Hindlimb muscle (tissue), 1 donor: Measurements from ENCODE around the gene NPAS3. TPM values are rescaled to one million over a fixed set of nuclear protein-coding genes. Genes with fewer than 3 reads are reported as not detected.
"Not testable (repeated sequence)": the region's sequence is repeated elsewhere in the genome, so short reads cannot be mapped to it uniquely, and the experiment has no call there.

Experiments
- DNase-seq: peaks from one replicate; pipeline ENCODE4 v3.0.0-alpha.2; 2013
- polyA plus RNA-seq: library from polyadenylated mRNA; unstranded; fragments of 120-200 nt; gene quantifications from one replicate; pipeline ENCODE4 v1.2.1, GENCODE V29; 2013; ENCODE audit not compliant: insufficient read length

Gene NPAS3
- polyA plus RNA-seq, 1 donor: 3.8 TPM

DNA sequence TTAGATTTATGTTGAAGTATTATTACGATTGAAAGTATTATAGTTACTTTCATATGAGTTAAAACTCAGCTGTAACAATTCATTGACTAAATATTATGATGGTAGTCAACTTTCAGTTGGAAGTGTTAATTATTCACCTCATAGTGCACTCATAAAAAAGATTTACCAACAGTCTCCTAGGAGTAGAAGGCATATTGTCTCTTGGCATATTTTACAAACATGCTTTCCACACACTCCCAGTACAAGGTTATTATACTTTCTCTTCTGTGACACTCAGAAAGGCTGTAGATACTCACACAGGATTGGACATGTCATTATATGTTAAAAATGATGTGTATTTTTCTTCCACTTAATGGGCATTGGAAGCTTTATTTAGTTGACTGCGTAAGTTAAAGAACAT, 147.1 kb downstream of the NPAS3 start:
- no peak for DNase-seq

DNA sequence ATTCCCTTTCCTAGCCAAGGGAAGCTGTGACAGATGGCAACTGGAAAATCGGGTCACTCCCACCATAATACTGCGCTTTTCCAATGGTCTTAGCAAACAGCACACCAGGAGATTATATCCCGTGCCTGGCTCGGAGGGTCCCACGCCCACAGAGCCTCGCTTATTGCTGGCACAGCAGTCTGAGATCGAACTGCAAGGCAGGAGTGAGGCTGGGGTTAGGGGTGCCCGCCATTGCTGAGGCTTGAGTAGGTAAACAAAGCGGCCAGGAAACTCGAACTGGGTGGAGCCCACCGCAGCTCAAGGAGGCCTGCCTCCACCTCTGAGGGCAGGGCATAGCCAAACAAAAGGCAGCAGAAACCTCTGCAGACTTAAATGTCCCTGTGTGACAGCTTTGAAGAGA, 149.6 kb downstream of the NPAS3 start:
- DNase-seq: not testable (repeated sequence)

DNA sequence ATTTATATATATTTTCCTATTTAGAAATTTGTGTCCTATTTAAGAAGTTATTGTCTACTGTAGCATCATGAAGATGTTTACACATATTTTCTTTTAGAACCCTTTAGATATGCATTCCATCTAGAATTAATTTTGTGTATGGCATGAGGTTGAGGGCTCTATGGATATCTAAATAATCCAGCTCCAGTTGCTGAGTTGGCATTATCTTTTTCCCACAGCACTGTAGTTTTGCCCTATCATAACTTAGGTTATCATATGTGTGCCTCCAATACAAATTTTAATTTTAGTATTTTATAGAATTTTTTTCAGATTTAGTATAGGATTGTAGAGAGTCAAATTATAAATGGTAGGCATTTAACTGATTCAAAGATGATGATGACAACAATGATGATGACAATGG, 159.3 kb downstream of the NPAS3 start:
- no peak for DNase-seq

DNA sequence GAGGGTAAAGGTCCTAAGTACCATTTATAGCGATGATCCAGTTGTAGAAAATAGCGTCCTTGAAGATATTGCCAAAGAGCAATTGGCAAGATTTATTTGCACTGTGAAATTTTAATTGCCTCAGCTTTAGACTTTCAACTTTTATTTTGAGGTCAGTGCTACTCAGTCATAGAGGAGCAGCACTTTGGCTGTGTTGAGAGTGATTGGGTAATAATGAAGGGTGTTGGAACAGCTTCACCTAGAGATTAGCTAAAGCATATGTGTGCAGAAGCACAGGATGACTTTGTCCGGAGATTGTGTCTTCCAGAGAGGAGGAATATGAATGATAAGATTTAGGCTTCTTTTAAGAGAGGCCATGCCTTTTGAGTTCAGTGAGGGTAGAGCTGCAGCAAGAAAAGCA, 164.8 kb downstream of the NPAS3 start:
- DNase-seq: no peak

DNA sequence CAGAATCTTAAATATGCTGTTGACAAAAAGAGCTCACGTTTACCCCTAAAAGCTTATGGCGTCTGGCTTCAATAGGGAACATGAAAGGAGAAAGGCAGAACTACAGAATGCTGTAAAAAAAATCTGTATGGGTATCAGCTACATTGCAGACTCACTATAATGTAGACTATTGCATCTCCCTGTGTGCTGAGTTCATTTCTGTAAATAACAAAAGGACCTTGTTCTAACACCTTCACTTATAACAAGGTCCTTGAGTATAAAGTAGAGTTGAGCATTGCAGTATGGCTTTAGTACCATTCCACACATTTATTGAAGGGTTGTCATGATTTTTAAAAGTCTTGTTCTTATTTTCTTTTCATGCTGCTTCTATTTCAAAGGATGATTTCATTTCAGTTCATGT, 165.3 kb downstream of the NPAS3 start:
- no peak for DNase-seq

DNA sequence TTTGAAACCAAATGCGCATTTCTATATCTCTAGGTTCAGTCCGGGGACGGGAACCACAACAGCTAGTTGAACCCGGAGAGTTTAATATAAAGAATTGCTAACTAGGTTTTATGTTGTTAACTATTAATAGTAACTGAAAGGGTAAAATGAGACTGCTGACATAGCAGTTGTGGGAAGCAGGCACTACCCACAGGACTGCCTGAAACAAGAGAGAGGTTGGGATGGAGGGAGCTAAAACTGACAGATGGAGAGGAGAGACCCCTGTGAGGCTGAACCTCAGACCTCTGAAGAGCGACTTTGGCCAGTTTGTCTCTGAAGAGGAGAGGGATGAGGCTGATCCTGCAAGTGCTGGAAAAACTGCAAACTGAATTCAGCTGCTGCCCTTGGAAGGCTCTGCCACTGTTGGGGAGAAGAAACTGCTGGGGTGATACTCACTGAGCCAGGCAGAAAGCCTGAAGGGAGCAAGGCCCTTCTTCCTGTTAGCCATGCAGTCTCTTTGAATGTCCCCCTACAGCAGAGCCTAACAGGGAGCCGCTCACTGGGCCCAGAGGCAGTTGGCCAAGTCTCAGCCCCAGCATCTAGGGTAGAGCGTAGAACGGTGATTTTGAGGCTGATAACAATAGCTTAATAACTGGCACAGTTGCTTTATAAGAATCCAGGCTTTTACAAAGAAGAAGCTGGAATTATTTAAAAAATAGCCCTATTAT, 172.2 kb downstream of the NPAS3 start:
- DNase-seq: no peak

DNA sequence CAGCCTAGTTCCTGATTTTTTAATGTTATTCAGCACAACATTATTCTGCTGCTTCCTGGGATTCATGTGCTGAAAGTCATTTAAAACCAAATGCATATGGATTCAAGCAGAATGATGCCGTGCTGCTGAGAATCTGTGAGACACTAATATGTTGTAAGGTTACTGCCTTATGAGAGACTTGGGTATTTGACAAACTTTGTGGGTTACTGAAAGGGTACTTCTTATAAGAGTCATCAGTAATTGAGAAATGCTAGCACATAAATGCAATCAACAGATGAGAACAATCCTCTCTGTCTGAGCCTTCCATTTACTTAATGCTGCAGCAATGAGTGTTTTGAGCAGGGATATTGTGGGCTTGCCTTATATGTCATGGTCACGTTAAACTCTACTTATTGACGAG, 175.7 kb downstream of the NPAS3 start:
- DNase-seq: no peak

DNA sequence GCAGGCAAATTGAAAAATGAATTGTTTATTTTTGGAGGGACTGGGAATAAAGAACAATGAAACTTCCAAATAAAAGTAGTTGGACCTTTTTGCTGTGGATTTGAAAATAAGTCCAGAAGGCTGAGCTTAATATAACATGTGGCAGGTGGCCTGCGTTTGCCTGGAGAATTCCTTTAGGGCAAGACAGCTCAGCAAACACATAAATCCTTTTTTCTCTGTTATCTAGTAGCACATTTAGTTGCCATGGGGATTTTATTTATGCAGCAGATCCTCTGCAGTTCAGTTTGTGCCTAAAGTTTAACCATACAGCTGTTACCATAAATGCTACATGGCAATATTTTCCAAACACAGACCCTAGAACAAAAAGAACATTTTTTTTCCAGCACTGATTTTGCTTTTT, 180.0 kb downstream of the NPAS3 start:
- peak; percentile 35 for DNase-seq

DNA sequence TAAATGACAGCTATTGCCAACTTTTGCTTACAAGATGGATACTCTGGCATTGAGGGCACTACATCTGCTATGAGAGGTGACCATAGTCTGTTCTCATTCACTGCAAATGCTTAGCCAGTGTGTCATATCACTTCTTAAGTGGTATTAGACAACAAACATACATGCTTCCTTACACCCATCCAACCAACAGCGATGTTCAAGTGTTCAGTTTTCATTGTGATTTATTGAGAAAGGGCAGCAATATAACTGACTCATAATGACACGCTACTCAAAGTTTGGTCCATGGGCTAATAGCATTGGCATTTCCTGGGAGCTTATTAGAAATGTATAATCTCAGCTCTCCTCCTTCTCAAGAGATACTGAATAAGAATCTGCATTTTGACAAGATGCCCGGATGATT, 181.7 kb downstream of the NPAS3 start:
- no peak for DNase-seq

DNA sequence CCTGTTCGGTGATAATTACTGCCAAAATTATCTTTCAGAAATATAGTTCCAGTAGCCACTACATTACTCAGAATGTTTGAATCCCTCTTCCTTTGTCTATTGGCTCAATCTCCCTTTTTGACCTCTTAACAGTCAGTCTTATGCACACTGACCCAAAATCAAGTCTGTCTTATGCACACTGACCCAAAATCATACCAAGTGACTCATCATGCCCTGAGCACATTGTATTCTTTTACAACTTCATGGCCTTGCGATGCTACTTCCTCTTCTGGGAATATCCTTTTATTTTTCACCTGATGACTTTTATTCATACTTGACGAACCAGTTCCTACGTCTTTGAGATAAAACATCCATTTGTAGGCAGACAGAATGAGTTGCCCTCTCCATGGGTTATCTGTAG, 182.3 kb downstream of the NPAS3 start:
- no peak for DNase-seq

DNA sequence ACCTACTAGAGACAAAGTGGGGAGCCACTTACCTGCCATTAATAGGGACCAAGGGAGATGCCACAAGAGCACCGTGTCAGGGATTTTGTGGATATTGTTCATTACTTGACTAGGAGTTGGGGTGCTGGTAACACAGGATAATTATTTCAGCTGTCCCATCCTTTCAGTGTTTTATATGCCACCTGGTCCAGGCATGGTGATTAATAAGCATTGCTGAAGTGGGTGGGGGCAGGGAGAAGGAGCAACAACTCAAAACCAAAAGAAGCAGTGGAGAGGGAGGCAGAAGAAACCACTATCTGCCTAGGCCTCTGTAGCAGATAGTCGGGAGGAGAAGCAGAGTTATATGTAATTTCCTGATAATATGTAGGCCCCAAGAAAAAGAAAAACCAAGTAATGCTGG, 184.6 kb downstream of the NPAS3 start:
- no peak for DNase-seq

DNA sequence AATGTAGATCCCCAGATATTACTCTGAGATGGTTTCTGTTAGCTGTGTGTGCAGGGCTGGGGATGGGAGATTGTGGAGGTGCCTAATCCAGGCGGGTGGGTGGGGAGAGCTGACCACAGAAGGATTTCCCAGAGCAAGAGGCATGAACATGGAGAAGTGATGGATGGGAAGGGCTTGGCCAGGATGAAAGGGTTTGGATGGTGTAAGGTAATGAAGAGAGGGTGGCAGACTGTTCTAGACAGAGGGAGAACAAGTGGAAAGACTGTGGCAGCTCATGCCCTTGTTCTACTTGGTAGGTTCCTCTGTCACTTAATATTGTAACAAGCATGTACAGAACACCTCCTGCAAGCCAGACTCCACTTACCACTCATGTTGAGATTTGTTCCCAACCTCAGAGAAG, 187.8 kb downstream of the NPAS3 start:
- DNase-seq: no peak

DNA sequence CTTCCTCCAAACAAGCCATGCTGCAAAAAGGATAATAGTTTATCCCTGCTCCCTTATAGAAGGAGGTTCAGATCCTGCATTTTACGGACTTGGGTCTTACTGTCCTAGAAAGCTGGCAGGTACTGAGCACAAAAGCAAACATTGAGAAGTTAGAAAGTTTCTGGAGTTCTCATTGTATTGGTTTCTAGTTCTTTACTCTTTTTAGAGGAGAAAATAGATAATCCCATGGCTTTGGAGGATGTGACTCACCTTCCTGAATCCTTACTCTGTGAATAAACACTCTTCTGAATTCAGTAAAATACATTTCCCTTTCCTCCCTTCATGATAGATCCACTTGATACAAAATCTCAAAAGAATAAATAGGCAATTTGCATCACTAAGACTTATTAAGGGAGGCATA, 188.9 kb downstream of the NPAS3 start:
- no peak for DNase-seq

DNA sequence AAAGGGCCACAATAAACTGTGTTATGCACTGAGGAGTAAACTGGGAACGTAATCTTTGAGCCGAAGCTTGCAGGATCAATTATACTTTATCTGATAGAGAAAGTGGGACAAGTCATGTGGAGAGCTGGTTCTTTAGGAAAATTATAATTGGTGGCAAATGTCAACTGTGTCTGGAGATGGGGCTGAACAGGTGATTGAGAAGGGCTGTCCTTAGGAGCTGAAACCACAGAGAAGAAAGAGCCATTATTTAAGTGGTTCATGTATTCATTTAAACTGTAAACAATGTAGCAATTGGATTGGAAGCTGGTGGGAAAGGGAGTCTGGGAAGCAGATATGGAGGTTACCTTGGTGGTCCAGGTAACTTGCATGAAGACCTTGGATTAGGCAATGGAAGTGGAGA, 193.1 kb downstream of the NPAS3 start:
- no peak for DNase-seq

DNA sequence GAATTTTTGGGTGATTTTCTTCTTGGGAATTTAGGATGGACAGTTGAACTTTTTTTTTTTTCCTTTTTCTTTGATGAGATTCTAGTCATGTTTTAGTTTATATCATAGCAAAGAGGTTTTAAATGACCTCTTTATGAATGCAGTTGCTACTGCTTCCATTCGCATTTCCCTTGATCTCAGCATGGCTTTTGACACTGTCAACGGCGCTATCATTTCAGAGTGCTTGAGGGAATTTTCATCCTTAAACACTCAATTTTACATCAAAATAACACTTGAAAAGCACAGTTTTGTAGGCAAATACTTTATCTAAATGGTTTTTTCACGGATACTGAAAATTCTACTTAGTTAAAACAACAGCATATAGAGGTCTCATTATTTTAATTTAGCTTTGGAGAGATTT, 195.5 kb downstream of the NPAS3 start:
- DNase-seq: no peak

DNA sequence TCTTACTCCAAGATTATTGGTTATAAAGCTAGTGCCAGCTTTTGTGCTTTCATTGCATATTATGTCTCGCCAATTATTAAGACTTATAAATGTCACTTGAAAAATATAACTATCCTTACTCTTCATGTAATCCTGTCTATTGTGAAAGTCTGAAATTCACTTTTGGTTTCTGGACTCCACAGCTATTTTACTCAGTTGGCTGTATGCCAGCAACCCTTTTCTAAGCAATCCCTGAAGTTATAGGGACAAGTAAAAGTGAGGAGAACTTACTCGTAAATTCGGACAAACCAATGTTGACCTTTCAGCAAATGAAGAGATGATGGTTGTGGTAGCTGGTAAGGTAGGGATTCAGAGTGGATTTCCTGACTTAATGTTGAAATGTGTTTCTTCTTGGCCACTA, 196.3 kb downstream of the NPAS3 start:
- peak; percentile 15 for DNase-seq

DNA sequence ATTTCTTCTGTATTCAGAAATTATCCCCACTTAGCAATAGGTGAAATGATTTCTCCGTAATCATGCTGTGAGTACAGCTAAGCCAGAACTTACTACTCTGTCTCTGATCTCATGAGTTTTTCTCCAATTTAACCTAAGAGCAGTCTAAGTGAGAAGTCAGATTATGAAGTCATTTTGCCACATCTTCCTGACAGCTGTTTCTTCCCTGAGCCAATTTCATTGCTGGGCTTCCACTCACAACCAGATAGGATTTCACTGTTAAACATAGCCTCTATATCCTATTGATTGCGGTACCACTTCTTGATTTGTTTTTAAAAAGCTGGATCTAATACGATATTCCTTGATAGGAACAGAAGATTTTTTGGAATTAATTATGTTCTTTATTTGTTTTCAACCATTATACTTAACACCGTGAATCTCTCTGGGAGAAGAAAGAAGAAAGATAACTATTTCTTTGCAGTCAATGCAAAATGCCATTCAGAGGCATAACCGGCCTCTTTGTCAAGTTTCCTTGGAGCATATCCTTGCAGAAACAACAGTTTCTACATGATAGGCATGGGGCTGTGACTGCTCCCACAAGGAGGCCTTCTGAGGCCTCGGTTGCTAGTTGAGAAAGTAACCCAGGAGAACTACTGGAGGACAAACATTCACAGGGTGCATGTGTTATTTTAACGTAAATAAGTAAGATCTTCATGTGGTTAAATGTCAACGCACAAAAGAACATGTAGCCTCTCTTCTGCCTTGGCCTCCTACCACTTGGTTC, 212.2 kb downstream of the NPAS3 start:
- no peak for DNase-seq

DNA sequence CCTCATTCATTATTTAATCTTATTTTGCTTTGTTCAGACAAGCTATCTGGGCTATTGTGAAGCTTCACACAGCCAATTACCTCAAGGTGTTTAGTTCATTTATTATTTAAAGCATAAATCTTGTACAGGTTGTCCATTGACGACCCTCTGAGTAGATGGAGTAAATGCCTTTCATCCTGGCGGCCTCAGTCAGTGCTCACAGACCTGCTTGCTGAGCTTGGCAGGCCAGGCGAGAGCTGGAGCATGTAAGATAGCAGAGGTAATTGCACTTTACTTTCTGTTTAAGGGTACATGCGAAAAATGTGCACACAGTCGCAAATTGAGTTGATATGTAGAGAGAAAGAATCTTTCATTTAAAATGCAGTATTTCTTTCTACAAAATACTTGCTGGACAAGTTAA, 224.4 kb downstream of the NPAS3 start:
- DNase-seq: no peak

DNA sequence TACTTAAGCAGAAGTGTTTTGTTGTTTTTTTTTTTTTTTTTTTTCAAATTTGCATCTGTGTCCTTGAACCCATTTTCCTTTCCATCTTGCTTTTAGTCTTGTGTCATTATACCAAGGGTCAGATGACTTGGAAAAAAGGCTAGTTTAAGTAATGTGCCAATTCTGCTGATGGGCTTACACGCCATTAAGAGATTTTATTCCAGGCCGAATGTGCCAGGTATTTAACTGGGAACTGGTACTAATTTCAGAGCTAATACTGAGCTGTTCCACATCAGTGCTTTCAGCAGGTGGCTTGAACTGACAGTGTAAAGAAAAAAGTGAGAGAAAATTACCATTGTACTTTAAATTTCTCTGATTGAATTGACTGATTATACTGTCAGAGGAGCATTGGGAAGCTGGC, 224.9 kb downstream of the NPAS3 start:
- DNase-seq: no peak

DNA sequence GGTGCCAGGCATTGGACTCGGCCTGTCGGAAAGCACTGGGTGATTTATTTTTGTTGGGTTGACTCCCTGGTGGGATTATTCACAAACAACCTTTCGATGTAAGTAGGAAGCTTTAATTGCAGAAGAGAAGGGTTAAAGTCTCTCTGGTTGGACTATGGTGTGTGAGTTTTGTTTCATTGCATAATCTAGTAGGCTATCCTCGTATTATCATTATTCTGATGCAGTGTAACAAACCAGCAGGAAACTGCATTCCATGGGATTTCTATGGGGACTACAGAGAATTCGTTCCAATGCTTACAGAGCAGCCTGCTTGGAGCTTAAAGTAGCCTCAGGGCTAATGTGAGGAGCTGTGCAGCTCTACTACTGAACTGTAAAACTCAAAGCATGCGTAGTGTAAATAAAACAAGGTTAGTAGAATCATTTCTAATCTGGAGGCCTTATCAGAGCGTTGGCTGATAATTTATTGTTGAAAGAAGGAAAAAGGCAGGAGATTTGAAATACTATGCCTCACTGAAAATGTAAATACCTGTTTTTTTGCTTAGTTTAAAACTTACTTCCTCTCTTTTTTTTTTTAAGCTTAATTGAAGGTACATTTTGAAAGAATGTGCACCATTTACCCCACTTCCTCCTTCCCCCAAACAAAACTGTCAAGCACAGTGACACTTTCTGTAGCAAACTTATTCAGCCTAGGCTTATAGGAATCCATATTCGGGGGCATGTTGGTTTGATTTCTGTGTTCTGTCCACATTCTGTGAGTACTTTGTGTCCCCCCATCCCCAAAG, 226.7 kb downstream of the NPAS3 start:
- peak; percentile 28 for DNase-seq

DNA sequence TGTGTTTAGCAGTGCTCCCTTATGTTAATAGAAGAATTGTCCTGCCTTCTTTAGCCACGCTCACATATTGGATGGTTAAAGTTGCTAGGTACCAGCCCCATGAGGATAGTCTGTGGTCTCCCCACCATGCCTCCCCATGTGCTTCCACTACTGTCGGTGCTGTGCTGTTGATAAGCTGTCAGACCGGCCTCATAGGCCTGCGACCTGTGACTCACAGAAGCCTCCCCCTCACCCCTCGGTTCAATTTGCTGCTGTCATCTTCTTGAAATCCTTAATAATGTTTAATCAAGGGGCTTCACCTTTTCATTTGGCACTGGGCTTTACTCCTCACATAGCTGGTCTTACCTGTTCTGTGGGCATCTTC, 227.2 kb downstream of the NPAS3 start:
- no peak for DNase-seq

DNA sequence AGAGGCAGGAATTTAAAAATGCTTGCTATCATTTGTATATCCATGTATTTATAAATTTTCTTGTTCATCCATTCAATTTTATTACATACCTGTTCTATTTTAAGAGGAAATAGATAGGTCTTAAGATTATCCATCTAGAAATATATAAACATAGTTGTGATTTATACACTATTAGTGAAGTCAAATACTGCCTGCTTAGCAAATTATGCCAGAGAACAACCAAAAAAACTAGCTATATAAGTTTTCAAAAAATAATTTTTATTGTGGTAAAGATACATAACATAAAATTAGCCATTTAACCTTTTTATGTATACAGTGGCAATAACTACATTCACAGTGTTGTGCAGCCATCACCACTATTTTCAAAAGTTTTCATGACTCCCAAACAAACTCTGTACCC, 237.3 kb downstream of the NPAS3 start:
- DNase-seq: no peak

DNA sequence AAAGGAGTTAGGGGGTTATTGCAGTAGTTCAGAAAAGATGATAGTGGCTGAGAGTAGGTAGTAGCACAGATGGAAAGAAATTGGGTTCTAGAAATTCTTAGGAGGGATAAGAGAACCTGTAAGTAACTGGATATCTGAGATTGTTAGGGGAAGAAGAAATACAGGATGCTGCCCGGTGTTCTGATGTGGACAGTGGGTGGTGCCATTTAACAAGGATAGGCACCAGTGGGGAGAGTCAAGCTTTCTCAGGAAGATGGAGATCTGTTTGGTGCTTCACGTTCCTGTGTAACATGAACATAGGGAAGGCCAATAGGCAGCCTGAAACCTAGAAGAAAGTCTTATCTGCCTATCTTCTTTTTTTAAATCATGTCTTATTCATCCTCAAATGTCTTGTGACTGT, 245.9 kb downstream of the NPAS3 start:
- no peak for DNase-seq

DNA sequence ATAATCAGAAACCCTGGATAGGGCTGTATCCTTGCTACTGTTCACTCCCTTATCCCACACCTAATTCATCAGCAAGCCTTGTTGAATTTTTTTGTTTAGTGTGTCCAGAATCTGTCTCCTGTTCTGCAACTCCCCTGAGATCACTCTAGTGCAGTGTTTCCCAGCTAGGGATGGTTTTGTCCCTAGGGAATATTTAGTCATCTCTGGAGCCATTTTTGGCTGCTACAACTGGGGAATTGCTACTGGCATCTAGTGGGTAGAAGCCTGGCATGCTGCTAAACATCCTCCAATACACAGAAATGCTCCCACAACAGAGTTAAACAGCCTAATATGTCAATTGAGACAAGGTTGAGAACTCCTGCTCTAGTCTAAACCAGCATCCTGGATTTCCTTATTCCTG, 248.0 kb downstream of the NPAS3 start:
- no peak for DNase-seq
